DOHH2 (cell line): ENCODE data around the gene TMEM184A.

ENCODE experiments used
- CTCF ChIP-seq: fragments of 200-600 bp; sonication (generic); IDR thresholded peaks from one replicate; pipeline ENCODE4 v1.5.1; 2014; ENCODE audit warnings: antibody characterized with exemption, mild to moderate bottlenecking, low read depth, low read length; ENCODE audit not compliant: poor library complexity, severe bottlenecking
- EZH2phosphoT487 ChIP-seq: fragments of 200-600 bp; sonication (generic); IDR thresholded peaks from 2 replicates; pipeline ENCODE4 v1.6.1; 2017; ENCODE audit warnings: borderline replicate concordance, mild to moderate bottlenecking, antibody characterized with exemption, low read length, moderate library complexity, mixed read lengths

GRCh38 chr7:1553512-1554210 is 2.3 kb downstream of the TMEM184A start:
- TF ChIP-seq CTCF (no peak), EZH2phosphoT487 (no peak)
